Activated CD8-positive, alpha-beta T cell treated with anti-CD3 and anti-CD28 coated beads for 36 hours (primary cell): ENCODE results near the gene FIBCD1. TPM values are rescaled to one million over a fixed set of nuclear protein-coding genes. Genes with fewer than 3 reads are reported as not detected.
"Not testable (repeated sequence)": the region's sequence is repeated elsewhere in the genome, so short reads cannot be mapped to it uniquely, and the experiment has no call there.

Source experiments
- ATAC-seq: fragments of 200-7000 bp; cut with Tn5 transposase; one replicate; pipeline ENCODE4 v1.10.0; 2021; ENCODE audit warnings: mild to moderate bottlenecking, moderate library complexity
- CTCF ChIA-PET: fragments of 350-600 bp; sonication (Branson Sonifier 250); formaldehyde crosslinking; loops from one replicate; lab custom pipeline; 2021; ENCODE audit warnings: antibody characterized with exemption; lab: Charles Lee
- POLR2A ChIA-PET: fragments of 350-600 bp; sonication (Branson Sonifier 250); formaldehyde crosslinking; loops from one replicate; lab custom pipeline; 2021; ENCODE audit warnings: antibody characterized with exemption; lab: Charles Lee
- DNase-seq: peaks from one replicate; pipeline ENCODE4 v3.0.0-alpha.2; 2020
- H3K27ac Mint-ChIP-seq: one replicate; pipeline ENCODE4 v1.8.0; 2021; ENCODE audit warnings: mild to moderate bottlenecking, mixed read lengths
- H3K27me3 Mint-ChIP-seq: one replicate; pipeline ENCODE4 v1.8.0; 2021; ENCODE audit warnings: mixed read lengths
- H3K36me3 Mint-ChIP-seq: one replicate; pipeline ENCODE4 v1.8.0; 2021; ENCODE audit warnings: low read depth, mixed read lengths
- H3K4me1 Mint-ChIP-seq: one replicate; pipeline ENCODE4 v1.8.0; 2021; ENCODE audit warnings: low read depth, mixed read lengths
- H3K4me3 Mint-ChIP-seq: one replicate; pipeline ENCODE4 v1.8.0; 2021; ENCODE audit warnings: mild to moderate bottlenecking, moderate library complexity, mixed read lengths
- H3K9me3 Mint-ChIP-seq: one replicate; pipeline ENCODE4 v1.8.0; 2021; ENCODE audit warnings: mixed read lengths
- CTCF ChIP-seq: fragments of 200-600 bp; IDR thresholded peaks from one replicate; pipeline ENCODE4 v1.8.0; 2022; ENCODE audit warnings: antibody characterized with exemption, mild to moderate bottlenecking
- intact Hi-C: fragments of 100-400 bp; cut with micrococcal nuclease; formaldehyde crosslinking; loops from one replicate; pipeline ENCODE4 v1.10.0; 2022
- total RNA-seq, 2 experiments: library from RNA; stranded (reverse); gene quantifications; one replicate each; pipeline ENCODE4 v1.2.3, GENCODE V29; 2021

Gene FIBCD1
- total RNA-seq, 2 experiments from 2014 or later = not detected

GRCh38 chr9:130911254-130912049, 27.6 kb downstream of the FIBCD1 start:
- POLR2A ChIA-PET = no interaction called here
- CTCF ChIA-PET = no interaction called here
- H3K27ac Mint-ChIP-seq = no peak overlapping the region
- H3K27me3 Mint-ChIP-seq = peaks cover 4% of the 10 kb centered on the region
- DNase-seq (no peak), ATAC-seq (no peak)
- no peak overlapping the region for H3K4me3 Mint-ChIP-seq
- no peaks in the 10 kb centered on the region for H3K9me3 Mint-ChIP-seq
- no peaks in the 10 kb centered on the region for H3K4me1 Mint-ChIP-seq
- no peak for TF ChIP-seq CTCF
- intact Hi-C loops = no loop called here
- H3K36me3 Mint-ChIP-seq = no peaks in the 10 kb centered on the region

GRCh38 chr9:130910670-130911069, 28.4 kb downstream of the FIBCD1 start:
- H3K27ac Mint-ChIP-seq, intact Hi-C loops, ATAC-seq, H3K9me3 Mint-ChIP-seq, H3K36me3 Mint-ChIP-seq, H3K4me3 Mint-ChIP-seq, POLR2A ChIA-PET, CTCF ChIA-PET, DNase-seq, H3K4me1 Mint-ChIP-seq, H3K27me3 Mint-ChIP-seq: not testable (repeated sequence)

GRCh38 chr9:130910041-130910440, 29.0 kb downstream of the FIBCD1 start:
- H3K27ac Mint-ChIP-seq, DNase-seq, H3K4me3 Mint-ChIP-seq, intact Hi-C loops, ATAC-seq, H3K9me3 Mint-ChIP-seq, CTCF ChIA-PET, POLR2A ChIA-PET, H3K4me1 Mint-ChIP-seq, H3K36me3 Mint-ChIP-seq, H3K27me3 Mint-ChIP-seq: not testable (repeated sequence)

GRCh38 chr9:130908878-130909355, 30.1 kb downstream of the FIBCD1 start:
- Mint-ChIP-seq H3K36me3 (no peaks in the 10 kb centered on the region), H3K4me3 (no peak overlapping the region), H3K27me3 (peaks cover 4% of the 10 kb centered on the region), H3K9me3 (no peaks in the 10 kb centered on the region), H3K4me1 (no peaks in the 10 kb centered on the region), H3K27ac (no peak overlapping the region)
- no peak for TF ChIP-seq CTCF
- ATAC-seq (no peak), DNase-seq (no peak)
- ChIA-PET CTCF (no interaction called here), POLR2A (no interaction called here)
- intact Hi-C loops = no loop called here

- TF ChIP-seq CTCF = no peak
- DNase-seq (no peak), ATAC-seq (no peak)
- CTCF ChIA-PET = interaction anchor here (1.2 kb wide), 1 partner anchor 138 kb away, joined by 3 read pairs; no protein-coding TSS in a partner anchor
- Mint-ChIP-seq H3K36me3 (no peaks in the 10 kb centered on the region), H3K4me1 (no peaks in the 10 kb centered on the region), H3K9me3 (no peaks in the 10 kb centered on the region), H3K27ac (no peak overlapping the region), H3K27me3 (peaks cover 4% of the 10 kb centered on the region), H3K4me3 (no peak overlapping the region)
- POLR2A ChIA-PET = no interaction called here
- intact Hi-C loops = no loop called here
These were observed 30.7 kb downstream of the FIBCD1 start for GRCh38 chr9:130908146-130908877.
